Left forelimb (tissue), 1 donor: Measurements from ENCODE around the gene LEF1.

Experiments
- DNase-seq: peaks from one replicate; pipeline ENCODE4 v3.0.0-alpha.2; 2018; ENCODE audit warnings: low spot score

Gene LEF1

GRCh38 chr4:108175966-108176365, 7.2 kb upstream of the LEF1 start:
- no peak for DNase-seq

GRCh38 chr4:108174856-108175255, 6.1 kb upstream of the LEF1 start:
- no peak for DNase-seq

- DNase-seq = no peak
These were observed 4.9 kb upstream of the LEF1 start for GRCh38 chr4:108173599-108174057.

GRCh38 chr4:108172753-108173598, 4.2 kb upstream of the LEF1 start:
- peak; percentile 81 for DNase-seq

- DNase-seq = peak; percentile 83
These were observed 3.6 kb upstream of the LEF1 start for GRCh38 chr4:108172231-108172752.

GRCh38 chr4:108171339-108172230, 2.9 kb upstream of the LEF1 start:
- no peak for DNase-seq

- DNase-seq = no peak
These were observed 2.1 kb upstream of the LEF1 start for GRCh38 chr4:108170631-108171338.

- DNase-seq = no peak
These were observed 932 bp upstream of the LEF1 start for GRCh38 chr4:108169664-108170063.

GRCh38 chr4:108168160-108168670, 517 bp downstream of the LEF1 start:
- no peak for DNase-seq

GRCh38 chr4:108166441-108167315, 2.1 kb downstream of the LEF1 start:
- no peak for DNase-seq

GRCh38 chr4:108166038-108166437, 2.7 kb downstream of the LEF1 start:
- DNase-seq = no peak

GRCh38 chr4:108165586-108165985, 3.1 kb downstream of the LEF1 start:
- DNase-seq = no peak

- DNase-seq = no peak
These were observed 5.4 kb downstream of the LEF1 start for GRCh38 chr4:108163351-108163750.

- no peak for DNase-seq
These were observed 7.9 kb downstream of the LEF1 start for GRCh38 chr4:108160741-108161352.

- DNase-seq = no peak
These were observed 8.9 kb downstream of the LEF1 start for GRCh38 chr4:108159845-108160244.

- DNase-seq = no peak
These were observed 11.1 kb downstream of the LEF1 start for GRCh38 chr4:108157655-108158054.

- no peak for DNase-seq
These were observed 12.3 kb downstream of the LEF1 start for GRCh38 chr4:108156391-108156790.

- no peak for DNase-seq
These were observed 13.4 kb downstream of the LEF1 start for GRCh38 chr4:108155373-108155772.

- DNase-seq = no peak
These were observed 15.8 kb downstream of the LEF1 start for GRCh38 chr4:108152980-108153379.
